Measurements from ENCODE around the gene CCDC127.

The CCDC127 gene

DNA sequence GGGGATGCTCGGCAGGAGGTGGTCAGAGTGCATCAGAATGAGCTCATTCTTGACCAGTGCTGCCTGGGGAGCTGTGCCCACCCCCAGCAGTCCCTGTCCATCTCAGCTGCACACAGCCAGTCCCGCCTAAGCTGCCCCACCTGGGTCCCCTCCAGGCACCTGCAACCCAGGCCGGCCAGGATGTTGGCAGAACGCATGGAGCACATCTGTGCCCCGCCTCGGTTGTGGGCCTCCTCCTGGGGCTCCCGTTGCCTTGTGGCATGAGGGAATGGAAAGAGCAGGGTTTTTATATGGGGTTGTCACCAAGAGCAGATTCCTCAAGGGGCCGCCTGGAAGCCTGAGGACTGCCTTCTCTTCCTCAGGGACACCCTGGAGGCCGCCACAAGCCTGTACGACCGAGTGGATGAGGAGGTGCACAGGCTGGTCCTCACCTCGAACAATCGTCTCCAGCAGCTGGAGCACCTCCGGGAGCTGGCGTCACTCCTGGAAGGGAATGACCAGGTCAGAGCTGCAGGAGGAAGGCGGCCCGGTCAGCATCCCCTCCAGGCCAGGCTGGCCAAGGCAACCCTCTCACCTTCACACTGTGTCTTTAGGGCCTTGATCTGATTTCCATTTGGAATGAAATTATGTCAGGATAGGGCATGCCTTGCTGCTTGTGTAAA is 61.4 kb downstream of the CCDC127 start:
- no peak for DNase-seq

DNA sequence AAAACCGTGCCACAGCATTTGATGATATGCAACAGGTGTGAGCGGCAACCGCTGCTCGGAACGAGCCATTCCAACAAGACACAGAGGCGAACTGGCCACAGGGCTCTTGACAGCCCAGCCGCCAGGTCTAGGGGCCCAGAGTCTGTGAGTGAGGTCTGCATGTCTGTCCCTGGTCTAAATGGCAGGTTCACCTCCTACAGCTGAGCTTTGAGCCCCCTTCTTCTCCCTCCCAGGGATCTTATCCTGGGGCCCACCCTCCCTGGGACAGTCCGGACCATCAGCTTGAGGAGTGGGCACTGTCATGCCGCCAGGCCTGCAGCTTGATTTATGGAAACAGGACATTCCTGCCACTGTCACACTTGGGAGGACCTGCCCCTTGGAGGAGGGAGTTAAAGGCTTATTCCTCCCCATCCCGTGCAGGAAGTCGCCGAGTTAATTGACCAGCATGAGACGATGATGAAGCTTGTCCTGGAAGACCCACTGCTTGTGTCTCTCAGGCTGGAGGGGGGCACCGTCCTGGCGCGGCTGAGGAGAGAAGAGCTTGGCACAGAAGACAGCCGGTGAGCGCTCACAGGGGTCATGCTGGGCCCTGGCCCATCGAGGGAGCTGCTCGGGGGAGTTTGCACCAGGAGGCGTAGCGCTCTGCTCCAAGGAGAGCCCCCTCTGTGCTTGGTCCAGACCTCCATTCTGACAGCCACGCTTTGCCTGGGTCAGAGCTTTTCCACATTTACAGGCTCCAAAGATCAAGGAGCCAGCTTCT is 62.1 kb downstream of the CCDC127 start:
- no peak for DNase-seq

DNA sequence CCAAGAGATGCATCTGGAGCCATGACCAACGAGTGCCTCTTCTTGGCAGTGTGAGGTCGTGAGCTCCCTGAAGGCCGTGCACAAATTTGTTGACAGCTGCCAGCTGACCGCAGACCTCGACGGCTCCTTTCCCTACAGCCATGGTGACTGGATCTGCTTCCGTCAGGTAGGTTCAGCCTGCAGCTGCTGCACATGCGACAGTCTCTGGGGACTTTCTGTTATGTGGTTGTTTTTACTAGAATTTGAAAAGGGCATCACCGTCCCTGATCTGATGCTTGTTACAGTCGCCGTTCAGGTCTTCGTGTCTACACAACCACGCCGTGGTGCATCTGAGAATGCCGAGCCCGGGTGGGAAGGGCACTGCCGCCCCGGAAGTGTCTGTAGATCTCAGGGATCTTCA is 63.1 kb downstream of the CCDC127 start:
- DNase-seq: no peak

GRCh38 chr5:154236-154635 is 63.7 kb downstream of the CCDC127 start:
- DNase-seq: no peak

GRCh38 chr5:153256-153655 is 64.7 kb downstream of the CCDC127 start:
- no peak for DNase-seq

DNA sequence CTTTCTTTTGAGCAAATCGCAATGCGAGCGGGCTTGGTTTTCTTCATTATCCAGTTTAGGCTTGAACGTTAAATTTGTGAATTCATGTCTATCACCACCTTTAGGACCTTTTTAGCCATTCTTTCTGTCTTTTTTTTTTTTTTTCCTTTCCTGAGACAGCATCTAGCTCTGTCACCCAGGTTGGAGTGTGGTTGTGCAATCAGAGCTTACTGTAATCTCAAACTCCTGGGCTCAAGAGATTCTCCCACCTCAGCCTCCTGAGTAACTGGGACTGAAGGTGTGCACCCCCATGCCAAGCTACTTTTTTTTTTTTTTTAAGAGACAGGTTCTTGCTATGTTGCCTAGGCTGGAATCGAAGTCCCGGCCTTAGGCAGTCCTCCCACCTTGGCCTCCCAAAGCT is 65.9 kb downstream of the CCDC127 start:
- DNase-seq: no peak

DNA sequence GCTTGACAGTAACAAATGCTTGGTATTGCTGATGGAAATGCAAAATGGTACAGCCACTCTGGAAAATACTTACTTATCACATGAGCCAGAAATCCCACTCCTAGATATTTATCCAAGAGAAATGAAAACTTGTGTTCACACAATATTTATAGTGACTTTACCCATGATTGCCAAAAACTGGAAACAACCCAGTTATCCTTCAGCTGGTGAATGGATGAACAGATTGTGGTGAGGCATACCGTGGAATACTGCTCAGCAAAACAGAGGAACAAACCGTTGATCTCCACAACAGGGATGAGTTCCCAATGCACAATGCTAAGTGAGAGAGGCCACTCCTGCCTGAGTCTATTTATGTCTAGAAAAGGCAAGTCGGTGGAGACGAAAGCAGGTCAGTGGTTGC is 67.2 kb downstream of the CCDC127 start:
- no peak for DNase-seq

- no peak for DNase-seq
Observed at GRCh38 chr5:149745-150485, 68.0 kb downstream of the CCDC127 start.

DNA sequence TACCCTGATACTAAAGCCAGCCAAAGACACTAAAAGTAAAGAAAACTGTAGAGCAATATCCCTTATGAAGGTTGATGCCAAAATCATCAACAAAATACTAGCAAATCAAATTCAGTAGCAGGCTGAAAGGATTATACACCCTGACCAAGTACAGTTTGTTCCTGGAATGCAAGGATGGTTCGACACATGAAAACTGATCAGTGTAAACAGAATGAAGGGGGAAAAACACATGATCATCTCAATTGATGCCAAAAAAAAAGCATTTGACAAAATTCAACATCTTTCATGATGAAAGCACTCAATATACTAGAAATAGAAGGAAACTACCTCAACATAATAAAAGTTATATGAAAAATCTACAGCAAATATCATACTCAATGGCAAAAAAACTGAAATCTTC is 70.2 kb downstream of the CCDC127 start:
- DNase-seq: no peak
